Aorta (tissue), 5 donors: ENCODE measurements around the gene COPG2. TPM values are rescaled to one million over a fixed set of nuclear protein-coding genes. Genes with fewer than 3 reads are reported as not detected.
"Not testable (repeated sequence)": the region's sequence is repeated elsewhere in the genome, so short reads cannot be mapped to it uniquely, and the experiment has no call there.

ENCODE experiments used
- ATAC-seq: fragments of 200-7000 bp; cut with Tn5 transposase; one replicate; pipeline ENCODE4 v1.9.1; 2022; ENCODE audit warnings: moderate library complexity; ENCODE audit not compliant: low FRiP score
- DNase-seq, 2 donors: peaks; one replicate each; pipeline ENCODE4 v3.0.0-alpha.2; 2020
- H3K27ac ChIP-seq, 2 donors: one replicate each; pipeline ENCODE4 v1.5.1; 2013; ENCODE audit warnings: low read length in 2 of 2, mild to moderate bottlenecking in 2 of 2, moderate library complexity in 2 of 2, control low read depth in 1 of 2, inconsistent platforms in 1 of 2, low read depth in 1 of 2
- H3K27me3 ChIP-seq, 2 donors: one replicate each; pipeline ENCODE4 v1.6.1; 2013; ENCODE audit warnings: control low read depth in 1 of 2, low read length in 1 of 2, mild to moderate bottlenecking in 1 of 2, moderate library complexity in 1 of 2; ENCODE audit not compliant: insufficient read depth in 2 of 2, control insufficient read depth in 1 of 2
- H3K36me3 ChIP-seq, 2 donors: one replicate each; pipeline ENCODE4 v1.6.1; 2013; ENCODE audit warnings: control low read depth in 1 of 2, low read length in 1 of 2, mild to moderate bottlenecking in 1 of 2; ENCODE audit not compliant: insufficient read depth in 2 of 2, control insufficient read depth in 1 of 2
- H3K4me1 ChIP-seq, 2 donors: one replicate each; pipeline ENCODE4 v1.6.1; 2013; ENCODE audit warnings: low read length in 2 of 2, control low read depth in 1 of 2, mild to moderate bottlenecking in 1 of 2, moderate library complexity in 1 of 2; ENCODE audit not compliant: insufficient read depth in 2 of 2, control insufficient read depth in 1 of 2
- H3K4me3 ChIP-seq, 2 donors: one replicate each; pipeline ENCODE4 v1.5.1; 2013; ENCODE audit warnings: low read length in 2 of 2, control low read depth in 1 of 2, mild to moderate bottlenecking in 1 of 2
- H3K9me3 ChIP-seq: one replicate; pipeline ENCODE4 v1.6.1; 2013; ENCODE audit warnings: mild to moderate bottlenecking, low read length; ENCODE audit not compliant: control insufficient read depth
- WGBS, 2 donors: extraction: QIAGEN DNeasy Blood & Tissue Kit; methylation state at CpG; one replicate each; pipeline ENCODE4 v1.1.7; 2013; 5-methylcytosine and 5-hydroxymethylcytosine counted together
- intact Hi-C, 2 donors: fragments of 100-400 bp; cut with DNase I; formaldehyde crosslinking; loops; one replicate each; pipeline versions ENCODE4 v1.14.2 to v1.15.0; 2022
- polyA plus RNA-seq, 2 donors: library from polyadenylated mRNA; stranded (reverse); fragments of 200-250 nt; gene quantifications; one replicate each; pipeline ENCODE4 v1.2.3, GENCODE V29; 2013
- total RNA-seq, 2 donors: library from RNA; stranded (reverse); fragmentation: NEBNext Ultra II Directional; extraction: Animal tissue kit (Norgen Biotek cat#: 25700); gene quantifications; one replicate each; pipeline ENCODE4 v1.2.1, GENCODE V29; 2021
- donor health status: healthy with polysubstance abuse.
- donor health status: Bipolar disorder and iron deficiency.
- donor health status: DM: no; HTN: no; CAD: no.
- donor health status: DM: no; HTN: no; CAD: no.
- donor health status: DM: yes; HTN: yes; CAD: no.

The COPG2 gene
- total and polyA plus RNA-seq, 4 donors, result 5.6 to 13.2 (median 9.3) TPM

- DNase-seq, intact Hi-C loops: not testable (repeated sequence)
Observed at GRCh38 chr7:130542297-130542696, 126.3 kb downstream of the COPG2 start.

DNA sequence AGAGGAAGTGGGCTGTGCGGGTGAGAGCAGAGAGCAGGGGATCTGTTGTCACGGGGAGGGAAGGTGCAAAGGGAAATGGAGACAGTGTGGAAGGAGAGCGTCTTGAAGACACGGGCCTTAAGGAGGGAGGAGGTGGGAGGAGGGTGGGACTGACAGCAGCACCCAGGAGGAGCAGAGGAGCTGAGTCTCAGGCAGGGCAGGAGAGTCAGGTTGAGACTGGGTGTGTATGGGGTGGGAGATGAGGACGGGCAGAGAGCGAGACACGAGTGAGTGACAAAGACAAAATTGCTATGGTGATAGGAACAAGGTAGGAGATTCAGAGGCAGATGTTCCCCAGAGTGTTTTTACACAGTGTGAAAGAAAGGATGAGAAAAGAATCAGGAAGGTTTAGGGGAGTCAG, 127.3 kb downstream of the COPG2 start:
- H3K36me3 ChIP-seq, H3K4me1 ChIP-seq, H3K27me3 ChIP-seq, DNase-seq, H3K9me3 ChIP-seq, intact Hi-C loops, H3K4me3 ChIP-seq, H3K27ac ChIP-seq, ATAC-seq: not testable (repeated sequence)
- 88 to 90% methylated on average over 7 of the region's 7 CpGs for WGBS, 2 donors

More at GRCh38 chr7:130542297-130542696, 126.3 kb downstream of the COPG2 start:
- not testable (repeated sequence) for H3K27me3 ChIP-seq, ATAC-seq, H3K9me3 ChIP-seq, H3K4me1 ChIP-seq, H3K27ac ChIP-seq, H3K36me3 ChIP-seq, H3K4me3 ChIP-seq
- whole genome bisulfite sequencing, 2 donors, result 64 to 80% methylated on average over 4 of the region's 4 CpGs

GRCh38 chr7:130537894-130538293, 130.7 kb downstream of the COPG2 start:
- 84 to 91% methylated on average over 6 of the region's 6 CpGs for WGBS, 2 donors
- H3K4me1 ChIP-seq, H3K9me3 ChIP-seq, H3K27ac ChIP-seq, H3K36me3 ChIP-seq, H3K4me3 ChIP-seq, DNase-seq, intact Hi-C loops, ATAC-seq, H3K27me3 ChIP-seq: not testable (repeated sequence)

DNA sequence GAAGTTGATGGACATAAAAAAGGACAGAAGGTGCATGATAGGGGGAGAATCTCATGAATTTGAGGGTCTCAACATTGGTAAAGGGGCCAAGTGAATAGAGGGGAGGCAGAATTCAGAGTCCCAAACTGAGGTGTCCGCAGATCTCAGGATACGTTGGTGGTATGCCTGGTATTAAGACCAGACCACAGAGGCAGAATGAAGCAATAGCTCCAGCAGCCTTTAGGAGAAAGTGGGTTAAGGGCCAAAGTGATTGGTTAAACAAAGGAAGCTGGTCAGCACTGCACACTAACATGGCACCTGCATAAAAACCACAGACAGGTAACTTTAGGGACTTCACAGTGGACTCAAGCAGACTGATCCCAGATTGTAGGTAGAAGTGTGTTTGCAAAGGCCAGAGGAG, 139.1 kb downstream of the COPG2 start:
- no peaks in the 10 kb centered on the region for H3K27me3 ChIP-seq
- peaks cover 2% of the 10 kb centered on the region for H3K9me3 ChIP-seq
- H3K36me3 ChIP-seq, result peaks cover 0 to 2% of the 10 kb centered on the region in 2 donors
- no peak for ATAC-seq
- no peak overlapping the region for H3K27ac ChIP-seq
- no peaks in the 10 kb centered on the region for H3K4me1 ChIP-seq
- H3K4me3 ChIP-seq, result no peak overlapping the region
- intact Hi-C loops, result no loop called here
- WGBS, 2 donors, result 91 to 95% methylated on average over 2 of the region's 2 CpGs
- DNase-seq, result no peak

DNA sequence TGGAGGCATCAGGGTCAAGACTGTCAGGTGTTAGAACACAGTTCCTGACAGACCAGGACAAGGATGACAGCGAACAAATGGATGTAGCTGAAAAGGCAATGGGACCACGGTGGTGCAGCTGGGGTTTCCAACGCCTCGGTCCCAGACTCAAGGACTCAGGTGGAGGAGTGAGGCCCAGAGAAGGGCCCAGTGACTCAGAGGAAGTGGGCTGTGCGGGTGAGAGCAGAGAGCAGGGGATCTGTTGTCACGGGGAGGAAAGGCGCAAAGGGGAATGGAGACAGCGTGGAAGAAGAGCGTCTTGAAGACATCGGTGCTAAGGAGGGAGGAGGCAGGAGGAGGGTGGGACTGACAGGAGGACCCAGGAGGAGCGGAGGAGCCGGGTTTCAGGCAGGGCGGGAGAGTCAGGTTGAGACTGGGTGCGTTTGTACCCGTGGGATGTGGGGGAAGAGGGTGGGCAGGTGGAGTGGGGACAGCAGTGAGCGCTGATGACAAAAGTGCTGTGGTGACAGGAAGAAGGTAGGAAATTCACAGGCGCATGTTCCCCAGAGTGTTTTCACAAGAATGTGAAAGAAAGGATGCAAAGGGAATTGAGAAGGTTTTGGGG, 140.7 kb downstream of the COPG2 start:
- intact Hi-C loops, DNase-seq: not testable (repeated sequence)

DNA sequence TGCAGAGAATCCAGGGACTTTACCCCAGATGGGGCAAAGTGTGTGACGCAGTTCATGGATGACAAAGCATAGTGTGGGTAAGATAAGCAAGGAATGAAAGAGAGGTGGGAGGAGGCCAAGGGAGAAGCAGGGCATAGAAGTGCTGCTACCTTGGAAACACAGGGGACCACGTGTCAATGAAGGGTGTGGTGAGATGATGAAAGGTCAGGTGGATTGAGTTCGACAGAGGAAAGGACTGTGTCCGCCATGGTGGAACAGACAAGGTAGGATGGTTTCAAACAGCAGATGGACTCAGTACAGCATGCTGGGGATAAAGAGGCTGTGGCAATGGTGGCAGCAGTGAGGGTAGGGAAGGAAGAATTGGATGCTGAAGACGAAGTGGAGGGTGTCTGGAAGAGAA, 143.9 kb downstream of the COPG2 start:
- peaks cover 2% of the 10 kb centered on the region for H3K9me3 ChIP-seq
- H3K4me1 ChIP-seq, result no peaks in the 10 kb centered on the region
- no peak overlapping the region for H3K4me3 ChIP-seq
- peaks cover 0 to 2% of the 10 kb centered on the region in 2 donors for H3K36me3 ChIP-seq
- WGBS, 2 donors, result 93 to 98% methylated on average over 5 of the region's 5 CpGs
- DNase-seq (no peak), ATAC-seq (no peak)
- no peak overlapping the region for H3K27ac ChIP-seq
- intact Hi-C loops, result no loop called here
- no peaks in the 10 kb centered on the region for H3K27me3 ChIP-seq

More for the DNA sequence above, 140.7 kb downstream of the COPG2 start:
- H3K9me3 ChIP-seq, H3K36me3 ChIP-seq, ATAC-seq, H3K27ac ChIP-seq, H3K27me3 ChIP-seq, H3K4me1 ChIP-seq, H3K4me3 ChIP-seq: not testable (repeated sequence)
- 82 to 87% methylated on average over 12 to 17 of the region's 17 CpGs for WGBS, 2 donors

- intact Hi-C loops, H3K4me1 ChIP-seq, H3K9me3 ChIP-seq, H3K36me3 ChIP-seq, DNase-seq, H3K27me3 ChIP-seq, H3K4me3 ChIP-seq, ATAC-seq, H3K27ac ChIP-seq: not testable (repeated sequence)
- 90 to 93% methylated on average over 16 to 17 of the region's 17 CpGs for WGBS, 2 donors
Observed at GRCh38 chr7:130523519-130524125, 144.9 kb downstream of the COPG2 start.

DNA sequence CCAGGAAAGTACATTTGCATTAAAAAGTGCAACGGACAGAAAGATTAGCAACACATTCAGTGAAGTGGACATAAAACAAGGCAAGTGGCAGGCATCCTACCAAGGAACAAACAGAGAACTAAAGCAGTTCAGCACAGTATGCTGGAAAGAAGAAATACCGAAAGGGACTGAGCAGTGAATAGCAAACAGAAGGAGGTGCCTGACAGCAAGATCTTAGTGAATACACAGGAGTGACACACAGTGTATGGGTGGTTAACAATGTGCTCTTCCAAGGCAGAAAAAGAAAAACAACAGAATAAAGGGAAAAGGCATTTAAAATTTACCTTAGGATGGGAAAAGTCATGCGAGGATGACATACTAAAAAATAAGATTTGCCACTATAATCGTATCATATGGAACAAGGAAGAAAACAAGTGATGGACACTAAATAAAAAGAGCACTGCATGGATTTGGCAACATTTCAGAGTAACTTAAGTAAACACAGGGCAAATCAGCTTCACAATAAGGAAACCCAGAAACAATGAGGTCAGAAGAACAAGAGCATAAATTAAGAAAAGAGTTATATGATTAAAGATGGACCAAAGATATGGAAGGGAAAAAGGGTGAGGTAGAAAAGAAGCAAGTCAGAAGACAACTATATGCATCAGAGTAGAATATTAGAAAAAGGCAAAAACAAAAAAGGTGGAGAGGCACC, 147.1 kb downstream of the COPG2 start:
- no peak overlapping the region for H3K27ac ChIP-seq
- H3K36me3 ChIP-seq, result peaks cover 0 to 2% of the 10 kb centered on the region in 2 donors
- ATAC-seq, result no peak
- WGBS, 2 donors, result 83 to 90% methylated on average over 4 of the region's 4 CpGs
- no peak overlapping the region for H3K4me3 ChIP-seq
- H3K9me3 ChIP-seq, result peaks cover 2% of the 10 kb centered on the region
- no peak for DNase-seq
- no peaks in the 10 kb centered on the region for H3K27me3 ChIP-seq
- intact Hi-C loops, result no loop called here
- no peaks in the 10 kb centered on the region for H3K4me1 ChIP-seq
